NCI-H1092 treated with DMSO at 0.1 percent for 48 hours (cell line): ENCODE data around the gene SLC24A3.
A peak's percentile ranks its signal among the peaks of the same experiment; 100 is the strongest.

Experiments
- DNase-seq: peaks from one replicate; lab custom pipeline; 2025; lab: John Stamatoyannopoulos, UW

The SLC24A3 gene

DNA sequence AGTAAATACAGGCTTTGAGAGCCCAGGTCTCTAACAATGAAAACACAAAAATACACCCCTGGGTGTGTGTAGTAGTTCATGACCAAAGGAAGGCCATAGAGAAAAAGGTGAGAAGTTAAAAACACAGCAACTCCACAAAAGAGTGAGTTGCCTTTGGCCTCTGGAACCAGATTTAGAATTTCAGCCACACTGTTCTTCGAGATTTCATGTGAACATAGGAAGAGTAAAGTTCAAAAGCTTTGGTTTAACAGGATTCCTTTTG lies 502.1 kb downstream of the SLC24A3 start:
- DNase-seq: no peak

DNA sequence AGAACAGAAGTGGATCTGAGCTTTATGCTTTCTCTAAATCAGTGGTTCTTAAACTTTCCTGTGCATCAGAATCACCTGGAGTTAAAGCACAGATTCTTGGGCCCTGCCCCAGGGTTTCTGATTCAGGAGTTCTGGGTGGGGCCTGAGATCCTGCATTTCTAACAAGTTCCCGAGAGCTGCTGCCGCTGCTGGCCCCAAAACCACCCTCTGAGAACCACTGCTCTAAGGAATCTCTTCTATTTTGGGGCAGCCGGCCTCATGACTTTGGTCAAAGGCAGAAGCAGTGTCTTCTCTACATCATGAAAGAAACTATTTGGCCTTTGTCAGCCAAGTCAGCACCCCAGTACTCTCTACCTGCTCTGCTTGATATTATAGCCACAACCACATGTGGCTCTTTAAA lies 503.5 kb downstream of the SLC24A3 start:
- DNase-seq: no peak

DNA sequence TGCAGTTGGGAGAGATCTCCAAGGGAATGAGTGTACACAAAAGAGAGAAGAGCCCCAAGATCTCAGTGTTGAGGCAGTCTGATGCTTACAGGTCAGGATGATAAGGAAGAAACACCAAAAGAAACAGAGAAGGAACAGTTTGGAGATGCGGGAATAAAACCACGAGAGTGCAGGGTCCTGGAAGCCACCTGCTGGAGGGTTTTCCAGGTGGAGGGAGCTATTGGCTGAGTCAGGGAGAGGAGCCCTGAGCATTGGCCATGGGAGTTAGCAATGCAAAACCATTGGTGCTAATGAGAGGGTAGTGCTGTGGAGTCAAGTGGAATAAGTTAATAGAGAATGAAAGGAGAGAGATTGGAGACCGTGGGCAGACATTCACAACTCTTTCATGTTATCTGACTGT lies 506.4 kb downstream of the SLC24A3 start:
- DNase-seq: no peak

DNA sequence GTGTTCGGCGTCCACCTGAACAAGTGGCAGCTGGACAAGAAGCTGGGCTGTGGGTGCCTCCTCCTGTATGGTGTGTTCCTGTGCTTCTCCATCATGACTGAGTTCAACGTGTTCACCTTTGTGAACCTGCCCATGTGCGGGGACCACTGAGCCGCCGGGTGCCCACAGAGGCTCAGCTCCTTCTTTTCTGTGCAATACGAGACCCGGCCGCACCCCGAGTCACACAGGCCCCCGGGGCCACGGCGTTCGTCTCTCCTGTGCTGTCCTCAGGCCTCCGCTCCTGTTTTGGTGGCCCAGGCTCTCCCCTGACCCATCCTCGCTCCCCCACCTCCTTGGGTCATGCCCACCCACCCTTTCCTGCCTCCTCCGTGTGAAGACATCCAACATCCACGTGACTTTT lies 508.5 kb downstream of the SLC24A3 start:
- DNase-seq: no peak

DNA sequence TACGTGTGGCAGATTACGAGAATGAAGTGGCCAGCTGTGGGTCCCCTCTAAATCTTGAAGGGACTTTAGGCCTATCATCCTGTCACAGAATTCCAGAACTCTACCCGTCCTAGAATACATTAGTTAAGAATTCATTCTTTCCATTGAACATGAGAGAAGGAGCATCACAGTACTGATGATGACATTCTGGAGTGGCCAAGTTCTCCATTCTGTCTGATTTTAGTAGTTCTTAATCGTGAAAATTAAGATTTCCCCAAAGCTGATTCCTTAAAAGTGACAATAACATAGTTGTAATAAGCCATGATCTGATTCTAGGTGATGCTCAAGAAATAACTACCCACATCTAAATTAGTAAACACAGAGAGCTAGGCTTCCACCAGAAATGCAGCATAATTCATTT lies 510.6 kb downstream of the SLC24A3 start:
- no peak for DNase-seq

DNA sequence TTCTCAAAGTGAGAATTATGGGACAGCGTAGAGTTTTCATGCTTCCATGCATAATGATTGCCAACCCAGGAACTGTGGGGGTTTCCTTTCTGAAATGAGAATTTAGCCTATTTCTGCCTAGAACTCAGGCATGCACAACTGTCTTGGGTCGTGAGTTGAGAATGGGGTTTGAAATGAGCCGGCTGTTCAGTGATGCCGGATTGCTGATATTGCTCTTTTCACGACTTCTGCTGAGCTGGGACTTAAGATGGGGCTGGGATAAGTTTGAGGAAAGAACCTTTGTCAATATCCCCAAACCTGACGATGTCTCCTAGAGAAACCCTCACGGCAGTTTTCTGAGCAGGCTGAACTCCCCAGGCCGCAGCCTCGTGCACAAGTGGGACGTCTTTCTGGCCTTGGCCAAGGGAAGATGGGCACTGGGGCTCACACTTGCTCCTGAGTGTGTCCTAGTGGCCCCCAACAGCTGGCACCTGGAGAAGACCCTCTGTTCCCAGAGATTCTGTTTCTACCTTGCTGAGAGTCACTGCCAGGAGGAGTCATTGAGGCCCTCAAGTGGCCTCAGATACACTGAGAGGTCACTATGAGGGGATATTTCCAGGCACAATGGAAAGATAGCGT lies 511.5 kb downstream of the SLC24A3 start:
- DNase-seq: no peak

DNA sequence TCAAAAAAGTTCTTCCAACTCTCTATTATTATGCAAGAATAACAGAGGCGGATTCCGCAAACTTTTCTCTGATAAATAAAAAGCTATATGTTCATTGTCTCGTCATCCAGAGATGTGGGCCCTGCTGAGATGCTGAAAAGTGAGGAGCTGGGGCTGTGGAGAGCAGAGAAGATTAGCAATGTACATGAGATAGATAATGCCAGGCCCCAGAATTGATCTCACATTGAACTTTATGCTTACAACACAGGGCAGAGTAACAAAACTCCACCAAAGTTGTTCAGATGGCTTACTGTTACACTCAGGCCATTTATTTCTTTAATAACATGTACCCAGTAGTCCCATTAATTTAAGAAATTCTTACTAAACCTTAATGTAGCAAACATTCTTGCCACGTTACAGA lies 512.9 kb downstream of the SLC24A3 start:
- no peak for DNase-seq

DNA sequence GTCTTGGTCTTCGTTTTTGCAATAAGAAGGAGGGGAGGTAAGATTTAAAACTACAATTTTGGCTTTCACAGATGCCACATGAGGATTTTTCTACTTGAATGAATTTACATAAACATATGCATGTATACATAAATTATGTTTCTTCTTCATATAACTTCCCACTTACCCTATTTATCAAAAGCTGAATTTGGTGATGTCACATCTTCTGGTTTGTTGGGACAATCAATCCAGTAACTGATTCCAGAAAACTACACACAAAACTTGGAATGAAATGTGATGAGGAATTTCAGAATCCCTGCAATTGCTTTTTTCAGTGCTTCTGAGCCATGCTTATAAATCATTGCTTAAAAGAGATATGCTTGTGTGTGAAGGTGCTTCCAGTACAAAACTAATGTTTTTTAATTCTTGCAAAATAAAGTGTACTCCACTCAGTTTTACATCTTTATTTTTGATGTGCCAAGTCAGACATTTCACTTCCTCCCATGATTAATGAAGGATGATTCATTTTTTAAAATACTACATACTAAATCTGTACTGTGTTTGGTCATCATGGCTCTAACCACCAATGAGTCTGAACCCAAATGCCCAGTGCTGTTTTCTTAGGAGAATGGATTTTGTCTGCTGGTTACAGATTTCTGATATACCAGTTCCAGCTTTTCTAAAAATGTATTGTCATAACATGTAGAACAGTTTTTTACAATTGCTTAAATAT lies 513.5 kb downstream of the SLC24A3 start:
- DNase-seq: no peak

DNA sequence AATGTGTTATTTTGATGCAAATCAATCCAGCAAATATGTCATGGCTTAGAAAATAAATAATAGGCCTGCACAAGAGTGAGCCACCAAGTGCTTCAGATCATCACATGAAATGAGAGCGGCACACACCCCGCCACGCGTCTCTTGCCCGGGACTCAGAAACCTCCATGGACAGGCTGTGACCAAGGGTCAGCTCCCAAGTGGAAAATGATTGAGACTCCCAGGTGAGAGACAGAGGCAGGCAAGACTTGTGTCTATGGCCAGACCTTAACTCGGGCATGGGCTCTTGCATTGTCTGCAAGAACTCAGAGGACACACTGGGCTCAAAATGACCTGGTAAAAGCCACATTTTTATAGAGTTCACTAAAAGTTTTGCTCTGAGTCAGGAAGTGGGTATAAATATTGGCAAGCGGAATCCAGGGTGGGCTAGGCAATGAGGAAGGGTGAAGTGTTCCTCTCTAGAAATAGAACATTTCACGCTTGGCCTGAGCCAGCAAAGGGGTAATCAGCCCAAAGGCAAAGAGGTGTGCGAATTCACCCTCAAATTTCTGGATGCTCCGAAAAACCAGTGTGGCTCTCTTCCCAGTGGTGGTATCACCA lies 514.9 kb downstream of the SLC24A3 start:
- DNase-seq: no peak

DNA sequence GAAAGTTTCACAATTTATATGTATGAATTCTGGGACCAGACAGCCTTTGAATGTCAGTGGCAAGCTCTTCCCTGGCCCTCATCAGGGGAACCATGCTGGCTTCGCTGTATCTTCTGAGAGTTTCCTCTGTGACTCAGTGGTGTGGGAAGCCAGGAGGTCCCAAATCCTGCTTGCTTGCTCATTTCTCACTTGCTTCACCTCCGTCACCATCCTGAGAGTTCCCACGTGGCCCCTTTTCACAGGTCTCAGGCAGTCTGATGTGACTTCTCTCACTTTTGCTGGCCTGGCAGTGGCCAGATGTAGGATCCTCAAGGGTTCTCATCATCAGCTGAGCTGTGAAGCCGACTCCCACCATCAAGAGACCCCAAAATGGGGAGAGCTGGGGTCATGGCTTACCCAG lies 517.2 kb downstream of the SLC24A3 start:
- no peak for DNase-seq

DNA sequence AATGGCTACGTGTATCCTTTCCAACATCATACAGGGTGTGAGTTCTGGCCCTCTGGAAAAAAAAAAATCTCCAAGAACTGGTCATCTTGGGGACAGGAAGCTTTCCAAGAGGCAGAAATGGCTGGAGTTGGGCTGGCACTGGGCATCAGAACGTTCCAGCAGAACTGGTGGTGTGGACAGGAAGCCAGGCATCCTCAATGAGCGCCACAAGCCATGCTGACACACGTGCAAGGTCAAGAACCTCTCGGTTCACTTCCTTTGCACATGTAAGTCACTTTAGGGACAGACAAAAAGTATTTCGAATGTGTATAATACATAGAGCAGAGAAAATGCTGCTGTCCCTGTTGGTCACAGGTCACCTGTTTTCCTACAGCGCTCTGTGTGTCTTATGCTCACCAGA lies 518.3 kb downstream of the SLC24A3 start:
- DNase-seq: no peak

DNA sequence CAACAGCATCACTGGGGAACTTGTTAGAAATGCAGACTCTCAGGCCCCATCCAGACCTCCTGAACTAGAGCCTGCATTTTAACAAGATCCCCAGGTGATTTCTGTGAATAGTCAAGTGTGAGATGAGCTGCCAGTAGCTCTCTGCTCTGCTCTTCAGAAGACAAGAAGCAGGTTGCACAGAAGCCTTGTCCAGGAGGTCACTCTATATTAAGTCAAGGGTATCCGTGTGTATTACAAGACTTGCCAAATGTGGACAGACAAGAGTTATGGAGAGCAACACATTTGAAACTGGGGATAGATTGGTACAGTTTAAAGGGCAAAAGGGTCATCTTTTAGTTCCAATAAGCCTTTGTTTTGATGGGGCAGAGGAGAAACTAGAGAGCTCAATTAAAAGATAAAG lies 522.4 kb downstream of the SLC24A3 start:
- DNase-seq: no peak

DNA sequence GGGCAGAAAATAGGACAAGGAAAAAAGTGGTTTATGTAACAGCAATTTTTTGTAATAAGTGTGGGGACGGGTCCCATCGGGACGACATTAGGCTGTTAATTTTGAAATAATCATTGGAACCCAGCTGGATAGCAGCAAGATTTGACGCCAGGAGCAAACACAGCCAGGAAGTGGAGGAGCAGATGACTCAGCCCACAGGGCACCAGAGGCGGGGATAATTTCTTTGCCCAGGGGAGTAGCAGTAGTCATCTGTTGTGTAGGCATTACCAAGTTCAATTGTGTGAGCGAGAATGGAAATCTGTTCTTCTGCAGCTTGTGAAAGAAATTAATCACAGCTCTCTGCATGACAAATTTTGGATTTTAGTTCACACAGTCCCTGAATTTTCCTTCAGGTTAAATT lies 523.0 kb downstream of the SLC24A3 start:
- peak; percentile 11 for DNase-seq

DNA sequence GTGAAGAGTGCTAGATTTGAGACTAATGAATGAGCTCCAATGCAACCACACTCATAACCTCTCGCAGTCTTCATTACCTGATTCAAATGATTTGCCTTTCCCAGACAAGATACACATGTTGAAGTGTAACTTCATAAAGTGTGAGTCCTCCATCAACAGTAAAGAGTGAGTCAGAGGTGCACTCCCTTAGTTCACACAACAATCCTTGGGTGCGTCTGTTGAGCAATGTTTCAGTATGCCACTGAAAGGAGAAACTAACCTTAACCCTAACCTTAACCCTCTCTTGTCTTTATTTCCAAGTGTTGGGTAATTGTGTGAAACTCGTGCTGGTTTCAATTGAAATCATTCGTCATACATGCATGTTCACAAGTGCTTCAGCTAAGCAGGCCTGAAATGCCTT lies 524.6 kb downstream of the SLC24A3 start:
- no peak for DNase-seq

DNA sequence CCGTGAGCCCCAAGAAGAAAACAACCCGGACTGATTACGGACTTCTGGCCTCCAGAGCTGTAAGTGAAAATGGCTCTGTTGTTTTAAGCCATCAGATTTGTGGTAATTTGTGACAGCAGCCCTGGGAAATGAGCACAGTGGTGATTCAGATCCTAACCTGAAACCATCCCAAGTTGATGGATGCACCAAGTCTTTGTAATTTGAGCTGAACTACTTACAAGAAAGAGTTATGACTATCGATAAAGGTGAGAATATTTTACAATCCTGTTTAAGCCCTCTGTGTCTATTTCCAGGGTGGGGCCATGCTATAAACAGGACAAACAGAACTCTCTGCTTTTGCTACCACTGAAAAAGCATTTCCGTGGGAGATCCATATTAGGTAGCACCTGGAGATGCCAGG lies 526.5 kb downstream of the SLC24A3 start:
- DNase-seq: no peak

DNA sequence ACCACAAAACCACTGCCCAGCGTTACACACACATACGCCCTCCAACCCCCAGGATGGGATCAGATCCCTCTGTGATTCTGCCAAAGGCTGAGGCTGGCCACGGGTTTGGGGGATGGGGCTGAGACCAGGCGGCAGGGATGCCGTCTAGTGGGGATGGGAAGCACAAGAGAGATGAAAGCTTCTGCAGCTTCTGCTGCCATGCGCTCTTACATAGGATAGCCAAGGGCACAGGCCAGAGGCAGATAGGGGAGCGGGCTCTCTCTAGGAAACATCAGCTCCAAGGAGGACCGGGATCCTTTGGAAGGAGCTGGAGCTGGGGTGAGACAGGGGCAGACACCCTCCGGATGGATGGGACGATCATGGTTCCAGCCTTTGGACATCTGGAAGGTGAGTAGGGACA lies 526.9 kb downstream of the SLC24A3 start:
- no peak for DNase-seq

DNA sequence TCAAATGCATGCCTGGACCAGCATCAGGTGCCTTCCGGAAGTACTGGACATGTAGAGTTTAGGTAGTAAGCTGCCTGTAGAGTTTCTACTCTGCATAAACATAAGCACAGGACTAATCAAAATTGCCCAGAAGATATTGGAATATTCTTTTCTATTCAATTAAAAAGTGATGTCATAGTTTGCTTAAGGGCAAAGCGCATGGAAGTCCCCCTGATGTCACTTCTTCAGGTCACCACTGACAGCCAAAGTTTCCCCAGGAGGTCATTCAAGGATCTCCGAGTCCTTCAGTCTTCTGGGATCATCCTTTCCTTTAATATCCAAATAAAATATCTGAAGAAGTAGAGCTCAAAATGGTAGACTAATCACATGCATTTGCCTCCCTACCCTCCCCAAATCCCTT lies 528.1 kb downstream of the SLC24A3 start:
- no peak for DNase-seq

DNA sequence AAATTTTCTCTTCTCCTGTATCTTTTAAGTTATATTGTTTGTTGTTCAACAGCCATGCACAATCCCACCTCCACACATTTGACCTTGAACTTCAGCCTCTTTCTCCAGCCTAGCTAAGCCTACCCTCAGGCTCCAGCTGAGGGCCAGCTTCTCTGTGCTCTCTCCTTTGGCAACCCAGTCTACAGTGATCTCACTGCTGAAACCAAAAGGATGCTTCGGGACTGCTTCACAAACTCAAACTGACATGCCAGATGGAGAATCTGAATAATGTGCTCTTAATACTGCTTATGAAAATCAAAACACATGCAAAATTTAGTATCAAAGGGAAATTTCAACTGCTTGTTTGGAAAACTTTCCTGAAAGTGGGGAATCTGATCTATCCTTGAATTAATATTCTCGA lies 529.5 kb downstream of the SLC24A3 start:
- no peak for DNase-seq

DNA sequence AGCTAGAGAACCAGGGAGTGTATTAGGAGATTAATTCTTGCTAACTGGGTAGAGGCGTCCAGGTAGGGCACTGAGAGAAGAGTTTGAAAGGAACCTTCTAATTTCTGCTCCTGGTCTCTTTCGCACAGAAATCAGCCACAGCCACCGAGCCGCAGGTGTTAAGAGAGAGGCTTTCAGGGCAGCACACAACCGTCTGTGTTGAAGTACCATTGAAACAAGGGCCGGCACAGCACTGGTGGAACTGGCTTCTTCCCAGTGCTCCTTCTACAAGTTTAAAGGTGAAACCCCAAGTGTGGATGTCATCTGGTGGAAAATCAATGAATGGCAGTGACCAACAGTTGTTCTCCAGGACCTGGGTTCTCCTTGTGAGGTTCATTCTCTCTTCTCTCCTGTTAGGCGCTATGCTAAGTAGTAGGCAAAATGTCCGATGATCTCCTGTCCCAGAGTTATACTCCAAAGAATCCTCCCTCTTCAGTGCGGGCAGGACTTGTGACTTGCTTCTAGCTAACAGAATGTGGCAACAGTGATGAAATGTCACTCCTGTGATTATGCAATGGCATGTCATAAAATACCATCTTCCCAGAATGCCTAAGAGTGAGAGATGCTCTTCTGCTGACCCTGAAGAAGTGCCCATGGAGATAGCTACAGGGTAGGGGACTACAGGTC lies 530.7 kb downstream of the SLC24A3 start:
- no peak for DNase-seq

DNA sequence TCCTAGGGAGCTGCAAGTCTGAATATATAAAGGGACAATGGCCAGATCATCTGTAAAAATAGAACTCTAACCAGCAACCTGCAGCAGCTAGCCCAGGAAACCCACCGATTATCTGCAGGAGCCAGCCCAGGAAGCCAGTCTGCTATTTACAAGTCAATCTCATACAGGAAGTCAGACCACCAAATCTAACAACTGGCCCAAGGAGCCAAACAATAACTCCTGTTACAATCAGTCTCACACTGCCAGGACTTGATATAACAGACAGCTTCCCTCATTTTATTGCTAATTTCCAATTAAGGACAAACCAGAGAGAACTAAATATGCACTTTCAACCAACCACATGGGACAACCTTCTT lies 531.2 kb downstream of the SLC24A3 start:
- DNase-seq: no peak

DNA sequence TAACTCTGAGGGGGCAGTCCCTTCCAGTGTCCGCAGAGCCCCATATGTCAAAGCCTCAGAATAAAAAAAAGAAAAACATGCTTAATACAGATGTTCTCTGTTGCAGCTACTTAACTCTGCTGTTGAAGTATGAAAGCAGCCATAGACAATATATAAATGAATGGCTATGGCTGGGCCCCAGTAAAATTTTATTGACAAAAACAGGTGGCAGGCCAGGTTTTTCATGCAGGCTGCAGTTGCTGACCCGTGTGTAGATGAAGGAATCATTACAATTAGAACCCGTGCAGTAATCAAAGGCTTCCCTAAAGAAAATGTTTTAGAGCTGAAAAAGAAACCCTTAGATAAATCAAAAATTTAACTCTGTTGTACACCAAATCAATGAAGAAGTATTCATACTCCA lies 532.7 kb downstream of the SLC24A3 start:
- DNase-seq: no peak

DNA sequence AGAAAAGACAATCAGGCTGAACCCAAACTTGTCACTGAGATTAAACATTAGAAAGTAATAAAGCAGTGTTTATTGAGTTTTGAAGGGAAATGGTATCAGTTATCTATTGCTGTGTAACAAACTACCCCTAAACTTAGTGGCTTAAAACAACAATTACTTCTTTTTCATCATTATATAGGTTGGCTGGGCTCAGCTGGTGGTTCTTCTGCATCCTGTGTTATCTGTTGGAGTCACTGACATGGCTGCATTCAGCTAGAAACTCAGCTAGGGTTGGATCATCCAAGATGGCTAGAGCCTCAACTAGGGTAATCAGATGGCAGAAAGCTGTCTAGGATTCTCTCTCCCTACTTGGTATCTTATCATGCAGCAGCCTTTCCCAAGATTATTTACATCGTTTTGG lies 533.1 kb downstream of the SLC24A3 start:
- no peak for DNase-seq

DNA sequence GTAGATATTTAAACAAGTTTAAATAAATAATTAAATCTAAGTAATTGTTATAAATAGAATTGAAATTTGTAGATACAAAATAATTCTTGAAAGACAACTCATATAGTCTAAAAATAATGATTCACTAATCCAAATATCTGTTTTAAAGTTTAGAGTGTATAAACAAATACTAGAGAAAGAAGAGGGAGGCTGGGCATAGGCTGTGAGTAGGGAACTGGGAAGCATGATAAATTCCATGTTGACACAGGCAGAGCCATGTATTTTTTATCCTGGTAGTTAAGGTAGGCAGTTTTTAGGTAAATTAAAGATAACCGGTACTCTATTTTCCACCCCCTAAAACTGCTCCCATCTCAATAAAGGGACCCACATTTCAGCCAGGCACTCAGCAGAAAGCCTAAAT lies 534.0 kb downstream of the SLC24A3 start:
- no peak for DNase-seq

DNA sequence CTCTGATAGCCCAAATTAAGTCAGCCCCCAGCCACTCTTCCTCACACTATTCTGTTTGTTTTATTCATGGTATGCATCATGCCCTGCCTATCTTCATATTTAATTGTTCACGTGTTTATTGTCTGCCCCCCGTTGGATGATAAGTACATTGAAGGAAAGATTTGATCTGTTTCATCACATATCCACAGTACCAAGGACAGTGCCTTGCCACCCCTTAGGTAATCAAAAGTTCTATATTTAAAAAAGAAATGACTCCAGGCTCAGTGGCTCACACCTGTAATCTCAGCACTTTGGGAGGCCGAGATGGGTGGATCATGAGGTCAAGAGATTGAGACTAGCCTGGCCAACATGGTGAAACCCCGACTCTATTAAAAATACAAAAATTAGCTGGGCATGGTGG lies 535.5 kb downstream of the SLC24A3 start:
- no peak for DNase-seq
